Lower leg skin (tissue), 3 donors: ENCODE results near the gene CD300LB.

Experiments used
- POLR2A ChIP-seq, 2 donors: fragments of 450-650 bp; IDR thresholded peaks; one replicate each; pipeline ENCODE4 v1.6.1; 2016 to 2017; ENCODE audit warnings: antibody characterized with exemption in 2 of 2, mild to moderate bottlenecking in 1 of 2, moderate library complexity in 1 of 2
- TF ChIP-seq, protein P1 (sequence below), 3 donors: fragments of 450-650 bp; IDR thresholded peaks; one replicate each; pipeline ENCODE4 v1.5.1; 2016; ENCODE audit warnings: antibody characterized with exemption in 3 of 3, mild to moderate bottlenecking in 3 of 3, moderate library complexity in 2 of 3

DNA sequence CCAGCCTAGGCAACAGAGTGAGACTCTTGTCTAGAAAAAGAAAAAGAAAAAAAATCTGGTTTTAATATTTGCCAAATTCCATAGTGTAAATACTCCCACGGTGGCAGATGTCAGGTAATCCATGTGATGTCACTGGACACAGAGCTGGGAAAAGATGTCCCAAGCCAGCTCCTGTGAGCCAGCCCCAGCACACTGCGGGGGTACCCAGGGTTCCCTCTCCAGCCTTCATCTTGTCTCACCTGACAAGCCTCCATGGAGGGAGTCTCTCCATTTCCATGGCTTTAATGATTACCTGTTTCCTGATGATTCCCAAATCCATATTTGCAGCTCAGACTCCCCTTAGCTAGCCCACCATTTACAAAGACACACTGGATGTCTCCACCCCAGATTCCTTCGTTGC lies 4.6 kb downstream of the CD300LB start:
- TF ChIP-seq, protein P1, sequence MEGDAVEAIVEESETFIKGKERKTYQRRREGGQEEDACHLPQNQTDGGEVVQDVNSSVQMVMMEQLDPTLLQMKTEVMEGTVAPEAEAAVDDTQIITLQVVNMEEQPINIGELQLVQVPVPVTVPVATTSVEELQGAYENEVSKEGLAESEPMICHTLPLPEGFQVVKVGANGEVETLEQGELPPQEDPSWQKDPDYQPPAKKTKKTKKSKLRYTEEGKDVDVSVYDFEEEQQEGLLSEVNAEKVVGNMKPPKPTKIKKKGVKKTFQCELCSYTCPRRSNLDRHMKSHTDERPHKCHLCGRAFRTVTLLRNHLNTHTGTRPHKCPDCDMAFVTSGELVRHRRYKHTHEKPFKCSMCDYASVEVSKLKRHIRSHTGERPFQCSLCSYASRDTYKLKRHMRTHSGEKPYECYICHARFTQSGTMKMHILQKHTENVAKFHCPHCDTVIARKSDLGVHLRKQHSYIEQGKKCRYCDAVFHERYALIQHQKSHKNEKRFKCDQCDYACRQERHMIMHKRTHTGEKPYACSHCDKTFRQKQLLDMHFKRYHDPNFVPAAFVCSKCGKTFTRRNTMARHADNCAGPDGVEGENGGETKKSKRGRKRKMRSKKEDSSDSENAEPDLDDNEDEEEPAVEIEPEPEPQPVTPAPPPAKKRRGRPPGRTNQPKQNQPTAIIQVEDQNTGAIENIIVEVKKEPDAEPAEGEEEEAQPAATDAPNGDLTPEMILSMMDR (IDR thresholded peaks at IDR 0.05) = no peak
- TF ChIP-seq POLR2A (IDR thresholded peaks at IDR 0.05) = no peak
